Ecto neural progenitor cell (in vitro differentiated cells): ENCODE results near the gene PRSS57.
"Not testable (repeated sequence)": the region's sequence is repeated elsewhere in the genome, so short reads cannot be mapped to it uniquely, and the experiment has no call there.

Experiments used
- DNase-seq: peaks from one replicate; pipeline ENCODE4 v3.0.0-alpha.2; 2018; ENCODE audit warnings: low spot score

PRSS57 gene

DNA sequence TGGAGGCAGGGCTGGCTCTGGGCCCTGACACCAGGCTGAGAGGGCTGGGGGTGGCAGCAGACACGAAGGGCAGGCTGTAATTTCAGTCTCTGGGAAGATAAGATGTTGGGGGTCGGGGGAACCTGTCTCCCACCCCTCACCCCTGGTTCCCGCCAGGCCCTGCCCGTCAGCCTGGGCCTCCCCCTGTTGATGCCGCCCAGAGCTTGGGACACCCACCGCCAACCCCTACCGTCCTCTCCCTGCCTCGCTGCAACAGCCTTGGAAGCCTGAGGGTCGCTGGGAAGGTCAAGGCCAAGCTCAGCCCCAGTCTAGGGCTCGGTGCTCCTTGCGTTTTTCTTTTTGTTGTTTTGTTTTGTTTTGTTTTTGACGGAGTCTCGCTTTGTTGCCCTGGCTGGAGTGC is 28.0 kb upstream of the PRSS57 start:
- no peak for DNase-seq

DNA sequence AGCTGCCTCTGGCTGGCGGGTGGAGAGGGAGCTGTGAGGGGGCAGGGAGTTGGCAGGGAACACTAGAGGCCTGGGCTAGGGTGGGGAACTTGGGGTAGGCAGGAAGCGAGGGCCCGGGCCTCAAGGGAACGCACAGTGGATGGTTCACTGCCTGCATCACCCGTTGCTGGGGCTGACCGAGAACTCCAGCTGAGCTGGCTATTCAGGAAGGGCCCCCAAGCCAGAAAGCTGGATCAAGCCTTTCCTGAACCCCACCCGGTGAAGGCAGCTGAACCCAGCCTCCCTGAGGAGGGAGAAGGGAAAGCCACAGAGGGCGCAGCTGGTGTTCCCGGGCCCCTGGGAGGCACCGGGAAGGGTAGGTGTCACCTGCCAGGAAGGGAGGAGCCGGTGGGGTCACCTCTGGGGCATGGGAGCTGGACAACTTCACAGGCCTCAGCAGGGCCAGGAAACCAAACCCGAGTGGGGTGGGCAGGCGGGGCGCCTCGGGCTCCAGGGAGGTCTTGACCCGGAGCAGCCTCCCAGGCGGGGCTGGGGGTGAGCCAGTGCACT is 27.4 kb upstream of the PRSS57 start:
- DNase-seq: no peak

DNA sequence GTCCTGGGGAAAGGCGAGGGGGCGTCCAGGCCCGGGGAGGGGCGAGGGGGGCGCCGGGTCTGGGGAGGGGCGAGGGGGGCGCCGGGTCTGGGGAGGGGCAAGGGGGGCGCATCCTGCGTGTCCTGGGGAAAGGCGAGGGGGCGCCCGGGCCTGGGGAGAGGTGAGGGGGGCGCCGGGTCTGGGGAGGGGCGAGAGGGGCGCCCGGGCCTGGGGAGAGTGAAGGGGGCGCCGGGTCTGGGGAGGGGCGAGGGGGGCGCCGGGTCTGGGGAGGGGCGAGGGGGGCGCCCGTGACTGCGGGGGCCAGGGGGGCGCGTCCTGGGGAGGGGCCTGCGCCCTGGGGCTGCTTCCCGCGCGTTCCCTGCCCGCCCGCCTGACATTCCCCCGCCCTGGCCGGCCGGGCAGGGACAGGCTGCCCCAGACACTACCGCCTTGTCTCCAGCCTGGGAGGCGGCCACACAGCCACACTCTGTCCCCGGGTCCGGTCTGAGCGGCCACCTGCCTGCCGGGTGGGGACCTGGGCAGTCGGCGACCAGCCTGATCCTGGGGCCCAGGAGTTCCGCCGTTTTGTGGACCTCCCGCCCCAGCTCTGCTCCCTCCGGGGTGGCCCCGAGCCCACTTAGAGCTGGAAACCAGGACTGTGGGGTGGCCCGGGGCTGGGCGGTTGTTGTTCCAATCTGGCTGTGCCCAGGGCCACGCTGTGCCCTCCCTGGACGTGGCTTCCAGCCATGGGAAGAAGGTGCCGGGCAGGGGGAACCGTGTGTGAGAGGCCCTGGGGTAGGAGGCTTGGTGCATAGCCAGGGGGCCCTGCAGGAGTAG is 25.3 kb upstream of the PRSS57 start:
- DNase-seq: no peak

DNA sequence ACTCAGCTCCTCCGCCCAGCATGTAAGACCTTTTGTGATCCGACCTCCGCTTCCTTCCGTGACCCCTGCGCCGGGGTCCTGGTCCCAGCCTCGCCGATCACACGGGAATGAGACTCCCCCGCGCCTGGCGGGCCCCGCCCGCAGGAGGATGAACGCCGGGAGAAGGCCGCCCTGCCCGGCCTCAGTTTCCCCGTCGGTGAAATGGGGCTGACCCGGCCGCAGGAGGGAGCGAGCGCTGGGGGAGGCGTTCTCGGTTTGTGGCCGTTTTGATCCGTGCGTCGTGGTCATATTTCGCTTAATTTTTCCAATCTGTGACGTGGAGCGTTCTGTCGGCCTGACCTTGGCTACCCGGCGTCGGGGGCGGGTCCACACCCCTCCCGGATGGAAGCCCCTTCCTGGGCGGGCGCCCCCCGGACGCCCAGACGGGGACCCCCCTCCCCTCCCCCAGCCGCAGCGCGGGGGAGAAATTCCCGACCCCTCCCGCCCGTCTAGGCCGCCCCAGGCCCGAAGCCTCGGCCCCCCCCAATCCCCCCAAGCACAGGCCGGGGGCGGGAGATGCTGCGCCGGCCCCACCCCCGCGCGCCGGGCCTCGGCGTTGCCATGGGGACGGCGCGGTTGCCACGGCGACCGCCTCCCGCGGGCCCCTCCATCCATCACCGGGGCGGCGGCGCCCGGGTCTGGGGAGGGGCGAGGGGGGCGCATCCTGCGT is 24.5 kb upstream of the PRSS57 start:
- DNase-seq: no peak

DNA sequence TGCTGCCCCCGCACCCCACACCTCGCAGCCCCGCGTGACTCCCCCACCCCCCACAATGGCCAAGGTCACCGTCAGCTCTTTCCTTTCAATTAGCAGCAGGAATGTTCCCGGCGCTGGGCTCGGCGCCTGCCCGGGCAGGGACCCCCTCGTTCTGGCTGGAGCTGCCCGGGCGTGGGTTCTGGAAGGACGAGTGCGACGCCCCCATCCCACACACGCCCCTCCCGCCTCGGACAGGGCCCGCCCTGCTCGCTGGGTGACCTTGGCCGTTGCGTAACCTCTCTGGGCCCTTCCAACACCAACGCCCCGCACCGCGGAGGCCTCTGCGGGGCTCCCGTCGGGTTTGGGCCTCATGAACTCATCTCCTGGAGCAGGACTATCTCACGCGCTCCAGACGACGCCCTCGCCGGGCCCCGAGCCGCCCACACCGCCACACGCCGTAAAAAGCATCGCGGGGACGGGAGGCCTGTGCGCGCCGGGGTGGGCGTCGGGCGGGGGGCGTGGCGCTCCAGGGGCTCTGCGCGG is 23.8 kb upstream of the PRSS57 start:
- DNase-seq: no peak

DNA sequence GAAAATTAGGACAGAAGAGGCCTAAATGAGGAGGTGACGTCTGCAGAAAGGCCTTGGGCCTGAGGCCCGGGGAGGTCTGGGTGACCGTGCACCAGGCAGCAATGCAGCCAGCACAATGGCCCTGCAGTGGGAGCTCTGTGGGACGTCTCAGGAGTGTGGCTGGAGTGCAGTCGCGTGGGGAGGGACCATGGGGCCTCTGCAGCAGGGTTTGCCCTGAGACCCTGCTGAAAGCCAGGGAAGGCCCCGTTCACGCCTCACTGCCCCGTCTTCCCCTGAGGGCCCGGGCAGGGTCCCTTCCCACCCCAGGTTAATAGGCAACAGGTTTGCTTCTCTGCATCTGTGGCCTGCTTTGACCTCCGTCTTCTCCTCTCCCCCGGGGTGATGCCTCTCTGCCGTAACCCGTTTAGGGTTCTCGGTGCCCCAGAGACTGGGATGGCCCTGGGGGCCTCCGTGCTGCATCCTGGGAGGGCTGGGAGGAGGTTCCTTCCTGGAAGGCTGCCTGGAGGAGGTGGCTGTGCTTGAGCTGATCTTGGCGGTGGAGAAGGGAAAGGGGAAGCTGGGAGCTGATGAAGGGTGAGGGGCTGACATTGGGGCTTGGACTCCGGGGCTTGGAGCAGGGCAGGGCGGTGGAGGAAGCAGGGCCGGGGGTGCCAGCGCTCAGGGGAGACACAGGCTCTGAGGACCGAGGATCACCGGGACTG is 23.1 kb upstream of the PRSS57 start:
- DNase-seq: no peak

DNA sequence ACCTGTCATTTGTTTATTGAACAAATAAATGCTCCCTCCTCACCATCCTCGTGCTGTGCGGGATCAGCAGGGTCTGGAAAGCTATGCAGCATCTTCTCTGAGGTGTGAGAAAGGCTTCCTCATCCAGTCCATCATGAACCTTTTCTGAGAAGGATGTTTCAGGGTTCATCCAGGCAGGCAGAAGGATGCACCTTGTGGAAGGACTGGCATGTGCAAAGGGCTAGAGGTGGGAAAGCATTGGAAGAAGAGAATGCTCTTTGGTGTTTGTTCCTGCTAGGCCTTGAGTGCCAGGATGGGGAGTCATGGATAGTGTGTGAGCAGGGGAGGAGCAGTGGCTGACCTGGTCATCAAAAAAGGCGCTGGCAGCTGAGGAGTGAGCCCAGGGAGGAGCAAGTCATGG is 20.1 kb upstream of the PRSS57 start:
- no peak for DNase-seq

DNA sequence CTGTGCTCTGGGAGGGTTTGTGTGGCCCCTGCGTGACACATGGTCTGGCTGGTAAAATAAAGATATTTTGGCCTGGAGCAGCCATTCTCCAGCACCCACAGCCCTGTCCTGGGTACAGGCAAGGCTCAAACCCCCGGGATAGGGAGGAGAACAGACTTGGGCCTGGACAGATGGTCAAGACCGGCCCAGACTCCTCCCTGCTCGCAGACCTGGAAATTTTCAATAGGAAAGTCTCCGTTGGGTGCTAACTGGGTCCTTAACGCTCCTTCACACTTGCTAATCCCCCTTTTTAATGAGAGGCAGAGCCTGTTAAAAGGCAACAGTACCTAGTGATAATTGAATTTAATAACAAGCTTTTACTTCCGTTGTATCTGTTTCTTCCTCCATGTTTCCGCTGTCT is 16.0 kb upstream of the PRSS57 start:
- DNase-seq: no peak

DNA sequence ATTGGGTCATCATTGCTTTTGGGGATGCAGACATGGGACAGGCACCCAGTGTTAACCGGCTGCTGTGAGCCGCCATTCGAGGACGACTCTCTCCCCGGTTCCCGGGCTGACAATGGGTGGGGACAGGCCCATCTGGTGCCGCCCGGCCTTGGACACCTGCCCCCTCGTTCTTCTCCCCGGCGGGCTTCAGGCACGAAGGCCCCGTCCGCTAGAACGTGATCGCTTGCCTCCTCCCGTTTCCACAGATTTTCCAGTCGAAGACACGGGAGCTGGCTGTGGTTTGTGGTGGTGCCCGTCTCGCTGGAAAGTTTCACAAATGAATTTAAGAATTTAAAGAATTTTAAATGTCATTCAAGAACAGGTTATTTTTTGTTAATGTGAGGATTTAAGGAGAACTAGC is 15.5 kb upstream of the PRSS57 start:
- DNase-seq: no peak

DNA sequence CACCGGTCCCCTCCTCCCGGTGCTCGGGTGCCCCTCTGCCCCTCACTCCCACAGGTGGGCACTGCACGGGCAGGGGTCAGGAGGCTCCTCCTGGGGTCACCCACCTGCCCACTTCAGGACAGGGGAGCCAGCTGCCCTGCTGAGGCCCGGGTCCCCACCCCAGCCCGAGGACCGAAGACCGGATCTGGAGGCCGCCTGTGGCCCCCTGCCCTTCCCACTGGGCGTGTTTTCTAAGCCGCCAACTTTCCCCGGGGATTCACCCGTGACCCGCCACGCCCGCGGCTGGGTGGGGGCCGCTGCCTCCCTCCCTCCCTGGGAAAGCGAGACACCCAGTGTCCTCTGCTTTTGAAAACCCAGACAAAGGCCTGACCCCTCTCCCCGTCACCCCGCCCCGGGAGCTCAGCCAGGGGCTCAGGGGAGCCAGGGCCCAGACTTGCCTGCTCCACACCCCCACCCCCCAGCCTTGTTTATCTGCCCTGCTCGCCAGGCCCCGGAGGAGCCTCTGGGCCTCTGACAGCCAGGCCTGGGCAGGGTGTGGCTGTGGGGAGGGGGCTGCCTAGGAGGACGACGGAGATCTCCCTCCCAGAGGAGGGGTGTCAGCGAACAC is 14.8 kb upstream of the PRSS57 start:
- DNase-seq: no peak

DNA sequence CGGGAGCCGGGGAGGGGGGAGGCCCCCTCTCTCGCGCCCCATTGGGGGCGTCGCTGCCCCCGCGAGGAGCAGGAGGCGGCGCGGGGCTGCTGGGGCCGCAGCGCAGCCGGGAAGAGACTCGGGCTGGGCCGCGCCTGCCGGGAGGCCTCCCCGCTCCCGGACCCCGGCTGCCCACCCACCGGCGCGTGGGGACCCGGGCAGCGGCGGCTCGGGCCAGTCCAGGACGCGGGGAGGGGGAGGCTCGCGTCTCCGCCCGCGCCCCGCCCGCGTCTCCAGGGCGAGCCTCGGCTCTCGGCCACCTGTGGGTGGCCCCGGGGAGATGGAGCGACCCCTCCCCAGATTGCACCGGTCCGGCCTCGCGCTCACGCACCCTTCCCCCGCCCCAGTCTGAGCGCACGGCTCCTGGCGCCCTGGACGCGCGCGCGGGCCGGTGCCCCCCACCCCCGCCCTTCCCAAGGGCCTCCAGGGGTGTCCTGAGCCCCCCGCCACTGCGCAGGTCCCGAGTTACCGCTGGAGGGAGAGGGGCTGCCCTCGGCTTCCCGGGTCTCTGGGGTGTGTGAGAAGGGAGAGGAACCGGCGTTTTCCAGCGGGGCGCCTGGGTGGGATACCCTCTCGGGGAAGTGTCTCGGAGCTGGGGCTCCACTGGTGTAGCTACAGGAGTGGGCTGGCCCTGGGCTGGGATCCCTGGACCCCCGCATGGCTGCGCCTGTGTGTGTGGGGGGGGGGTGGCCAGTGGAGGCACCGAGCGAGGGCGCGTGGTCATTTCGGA is 14.1 kb upstream of the PRSS57 start:
- DNase-seq: peak; percentile 63

DNA sequence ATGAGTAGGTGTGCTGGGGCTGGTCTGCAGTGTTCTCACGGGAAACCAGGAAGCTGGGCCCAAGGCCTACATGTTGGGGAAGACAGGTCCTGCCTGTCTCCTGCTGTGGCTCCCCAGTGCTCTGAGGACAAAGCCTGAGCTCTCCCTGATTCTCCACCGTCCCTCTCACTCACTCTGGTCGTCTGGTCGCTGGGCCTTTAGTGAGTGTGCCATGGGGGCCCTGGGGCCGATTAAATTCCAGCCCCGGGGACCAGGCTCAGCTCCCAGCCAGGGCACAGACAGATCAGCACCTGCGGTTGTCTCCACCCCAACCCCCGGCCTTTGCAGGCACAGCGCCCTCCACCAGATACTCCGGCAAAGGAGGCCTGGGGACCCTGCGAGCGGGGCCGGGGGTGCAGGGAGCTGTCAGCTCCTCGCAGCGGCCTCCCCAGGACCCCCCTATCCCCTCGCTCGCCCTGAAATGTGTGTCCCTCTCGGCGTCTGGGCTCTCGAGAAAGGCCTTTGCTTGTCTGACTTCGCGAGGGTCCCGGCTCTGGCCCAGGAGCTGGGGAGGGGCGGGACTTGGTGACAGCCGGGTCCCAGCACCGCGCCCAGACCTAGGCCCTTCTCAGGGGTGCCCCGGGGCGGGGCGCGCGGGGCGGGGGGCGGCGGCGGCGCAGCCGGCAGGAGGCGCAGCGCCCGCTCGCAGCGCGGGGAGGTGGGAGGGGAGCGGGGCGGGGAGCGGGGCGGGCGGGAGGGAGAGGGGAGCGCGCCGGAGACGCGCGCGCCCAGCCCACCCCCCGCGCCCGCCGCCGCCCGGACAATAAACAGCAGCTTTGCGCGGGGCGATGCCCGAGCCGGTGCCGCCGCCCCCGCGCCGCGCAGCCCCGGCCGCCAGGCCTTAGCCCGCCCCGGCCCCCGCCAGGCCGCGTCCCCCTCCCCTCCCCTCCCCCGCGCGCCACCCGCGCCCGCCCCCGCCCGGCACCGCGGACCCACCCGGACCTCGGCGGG is 13.2 kb upstream of the PRSS57 start, which contains the start of gene PALM:
Gene PALM (plus strand): TSS at position 782 of the 990 bp plus-strand sequence. CDS start 212 bp downstream, outside the sequence.
- peak; percentile 76 for DNase-seq

DNA sequence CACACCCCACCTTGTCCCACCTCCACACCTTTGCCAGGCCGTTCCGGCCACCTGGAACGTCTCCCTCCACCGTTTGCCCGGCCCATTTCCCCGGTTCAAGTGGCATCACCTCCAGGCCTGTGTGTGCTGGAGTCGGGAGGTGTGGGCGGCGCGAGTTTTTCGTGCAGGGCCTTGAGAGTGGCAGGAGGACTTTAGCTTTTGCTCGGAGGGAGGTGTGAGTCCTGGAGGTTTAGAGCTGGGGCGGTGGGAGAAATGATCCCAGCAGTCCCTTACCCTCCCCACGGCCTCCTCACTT is 9.1 kb upstream of the PRSS57 start:
- DNase-seq: no peak

DNA sequence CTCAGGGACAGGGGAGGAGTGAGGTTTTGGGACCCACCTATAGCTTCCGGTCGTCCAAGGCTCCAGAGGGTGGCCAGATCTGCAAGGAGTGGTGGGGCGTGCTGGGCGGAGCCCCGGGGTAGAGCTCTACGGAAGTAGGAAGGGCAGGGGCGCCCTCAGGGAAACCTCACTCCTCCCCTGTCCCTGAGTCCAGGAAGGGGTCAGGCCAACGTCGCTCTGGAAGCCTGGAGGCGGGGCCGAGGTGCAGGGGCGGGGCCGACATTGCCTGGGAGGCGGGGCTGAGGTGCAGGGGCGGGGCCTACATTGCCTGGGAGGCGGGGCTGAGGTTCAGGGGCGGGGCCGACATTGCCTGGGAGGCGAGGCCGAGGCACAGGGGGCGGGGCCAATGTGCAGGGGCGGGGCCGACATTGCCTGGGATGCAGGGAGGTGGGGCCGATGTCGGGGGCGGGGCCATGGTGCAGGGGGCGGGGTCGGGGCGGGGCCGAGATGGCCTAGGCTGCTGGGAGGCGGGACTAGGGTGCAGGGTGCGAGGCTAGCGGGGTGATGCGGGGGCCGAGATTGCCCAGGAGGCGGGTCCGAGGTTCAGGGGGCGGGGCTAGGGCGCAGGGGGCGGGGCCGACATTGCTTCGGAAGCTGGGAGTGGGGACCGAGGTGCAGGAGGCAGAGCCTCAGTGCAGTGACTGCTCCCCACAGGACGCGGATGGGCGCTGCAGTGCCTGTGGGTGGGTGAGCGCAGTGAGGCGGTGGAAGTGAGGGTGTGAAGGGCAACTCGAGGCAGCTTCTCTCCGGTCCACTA is 8.6 kb upstream of the PRSS57 start:
- DNase-seq: peak; percentile 95

DNA sequence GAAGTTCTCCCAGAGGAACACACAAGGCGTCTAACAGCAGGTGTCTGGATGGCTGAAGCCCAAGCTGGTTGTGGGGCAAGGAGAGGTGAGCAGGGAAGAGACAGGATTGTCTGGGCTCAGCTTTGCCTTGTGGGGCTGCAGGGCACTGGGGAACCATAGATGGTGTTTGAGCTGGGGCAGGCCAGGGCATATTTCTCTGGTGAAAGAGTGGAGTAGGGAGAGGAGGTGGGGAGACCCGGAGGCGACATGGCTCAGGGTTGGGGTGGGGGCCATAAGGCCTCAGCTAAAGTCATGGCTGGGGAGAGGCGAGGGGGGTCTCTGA is 8.0 kb upstream of the PRSS57 start:
- DNase-seq: no peak

DNA sequence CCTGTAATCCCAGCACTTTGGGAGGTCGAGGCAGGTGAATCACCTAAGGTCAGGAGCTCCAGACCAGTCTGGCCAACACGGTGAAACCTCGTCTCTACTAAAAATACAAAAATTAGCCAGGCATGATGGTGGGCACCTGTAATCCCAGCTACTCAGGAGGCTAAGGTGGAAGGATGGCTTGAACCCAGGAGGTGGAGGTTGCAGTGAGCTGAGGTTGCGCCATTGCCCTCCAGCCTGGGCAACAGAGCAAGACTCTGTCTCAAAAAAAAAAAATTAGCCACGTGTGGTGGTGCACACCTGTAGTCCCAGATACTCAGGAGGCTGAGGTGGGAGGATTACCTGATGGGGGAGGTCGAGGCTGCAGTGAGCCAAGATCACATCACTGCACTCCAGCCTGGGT is 7.6 kb upstream of the PRSS57 start:
- not testable (repeated sequence) for DNase-seq

DNA sequence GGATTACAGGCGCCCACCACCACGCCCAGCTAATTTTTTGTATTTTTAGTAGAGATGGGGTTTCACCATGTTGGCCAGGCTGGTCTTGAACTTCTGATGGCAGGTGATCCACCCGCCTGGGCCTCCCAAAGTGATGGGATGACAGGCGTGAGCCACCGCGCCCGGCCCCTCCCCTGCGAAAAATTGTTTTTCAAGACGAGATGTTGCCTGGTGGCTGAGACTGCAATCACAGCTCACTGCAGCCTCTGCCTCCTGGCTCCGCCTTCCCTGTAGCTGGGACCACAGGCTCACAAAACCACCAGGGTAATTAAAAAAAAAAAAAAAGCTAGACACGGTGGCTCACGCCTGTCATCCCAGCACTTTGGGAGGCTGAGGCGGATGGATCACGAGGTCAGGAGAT is 4.6 kb upstream of the PRSS57 start:
- DNase-seq: not testable (repeated sequence)

DNA sequence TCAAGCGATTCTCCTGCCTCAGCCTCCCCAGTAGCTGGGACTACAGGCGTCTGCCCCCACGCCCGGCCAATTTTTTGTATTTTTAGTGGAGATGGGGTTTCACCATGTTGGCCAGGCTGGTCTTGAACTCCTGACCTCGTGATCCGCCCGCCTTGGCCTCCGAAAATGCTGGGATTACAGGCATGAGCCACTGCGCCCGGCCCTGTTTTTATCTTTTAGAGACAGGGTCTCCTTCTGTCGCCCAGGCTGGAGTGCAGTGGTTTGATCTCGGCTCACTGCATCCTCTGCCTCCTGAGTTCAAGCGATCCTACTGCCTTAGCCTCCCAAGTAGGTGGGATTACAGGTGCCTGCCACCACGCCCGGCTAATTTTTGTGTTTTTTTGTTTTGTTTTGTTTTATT is 3.3 kb upstream of the PRSS57 start:
- DNase-seq: not testable (repeated sequence)
